NCI-H2081 treated with DMSO at 0.1 percent for 48 hours (cell line): ENCODE data around the gene ATG2B.
"Not testable (repeated sequence)": the region's sequence is repeated elsewhere in the genome, so short reads cannot be mapped to it uniquely, and the experiment has no call there.

Experiments used
- DNase-seq: peaks from one replicate; lab custom pipeline; 2025; lab: John Stamatoyannopoulos, UW

ATG2B gene

GRCh38 chr14:96370528-96370927 is 7.4 kb upstream of the ATG2B start:
- DNase-seq: no peak

GRCh38 chr14:96368534-96368933 is 5.4 kb upstream of the ATG2B start:
- no peak for DNase-seq

GRCh38 chr14:96364962-96365361 is 1.8 kb upstream of the ATG2B start:
- no peak for DNase-seq

- no peak for DNase-seq
Measured at GRCh38 chr14:96363751-96364336, 703 bp upstream of the ATG2B start.

- DNase-seq: peak; percentile 4
Measured at GRCh38 chr14:96362071-96362964, 823 bp downstream of the ATG2B start.

GRCh38 chr14:96359959-96360358 is 3.2 kb downstream of the ATG2B start:
- no peak for DNase-seq

GRCh38 chr14:96357216-96357615 is 5.9 kb downstream of the ATG2B start:
- DNase-seq: no peak

- no peak for DNase-seq
Measured at GRCh38 chr14:96354246-96354645, 8.9 kb downstream of the ATG2B start.

GRCh38 chr14:96352708-96353107 is 10.4 kb downstream of the ATG2B start:
- no peak for DNase-seq

- no peak for DNase-seq
Measured at GRCh38 chr14:96351986-96352385, 11.2 kb downstream of the ATG2B start.

GRCh38 chr14:96349286-96350075 is 13.7 kb downstream of the ATG2B start:
- DNase-seq: no peak

GRCh38 chr14:96347957-96348356 is 15.2 kb downstream of the ATG2B start:
- DNase-seq: not testable (repeated sequence)

- no peak for DNase-seq
Measured at GRCh38 chr14:96345669-96346068, 17.5 kb downstream of the ATG2B start.

- DNase-seq: no peak
Measured at GRCh38 chr14:96341323-96341722, 21.8 kb downstream of the ATG2B start.

GRCh38 chr14:96338551-96338950 is 24.6 kb downstream of the ATG2B start:
- DNase-seq: no peak

GRCh38 chr14:96324219-96324618 is 38.9 kb downstream of the ATG2B start:
- no peak for DNase-seq

GRCh38 chr14:96320605-96321004 is 42.5 kb downstream of the ATG2B start:
- no peak for DNase-seq

- DNase-seq: no peak
Measured at GRCh38 chr14:96318836-96319235, 44.3 kb downstream of the ATG2B start.

- no peak for DNase-seq
Measured at GRCh38 chr14:96316087-96316486, 47.1 kb downstream of the ATG2B start.

GRCh38 chr14:96310906-96311305 is 52.2 kb downstream of the ATG2B start:
- no peak for DNase-seq

- DNase-seq: no peak
Measured at GRCh38 chr14:96309896-96310330, 53.2 kb downstream of the ATG2B start.

GRCh38 chr14:96309133-96309895 is 53.8 kb downstream of the ATG2B start:
- no peak for DNase-seq
